Prostate gland (tissue), 2 donors: ENCODE data around the gene MAP2K7. TPM values are rescaled to one million over a fixed set of nuclear protein-coding genes. Genes with fewer than 3 reads are reported as not detected.

Experiments used
- DNase-seq: peaks from one replicate; pipeline ENCODE4 v3.0.0-alpha.2; 2019; ENCODE audit warnings: low spot score
- H3K27ac ChIP-seq, 2 donors: fragments of 200-600 bp; sonication (generic); 2 replicates each; pipeline ENCODE4 v1.5.1; 2017 to 2019
- H3K27me3 ChIP-seq: fragments of 200-600 bp; sonication (generic); replicated peaks from 2 replicates; pipeline ENCODE4 v1.5.1; 2019; ENCODE audit not compliant: insufficient read depth
- H3K36me3 ChIP-seq, 2 donors: fragments of 200-600 bp; sonication (generic); 1 replicate in 1 of 2; 2 replicates in 1 of 2; pipeline versions ENCODE4 v1.5.1 to v1.8.1; 2017 to 2019
- H3K4me1 ChIP-seq: fragments of 200-600 bp; sonication (generic); replicated peaks from 2 replicates; pipeline ENCODE4 v1.5.1; 2019
- H3K4me3 ChIP-seq, 2 donors: fragments of 200-600 bp; sonication (generic); 2 replicates each; pipeline ENCODE4 v1.5.1; 2017 to 2019
- H3K9me3 ChIP-seq: fragments of 200-600 bp; sonication (generic); 2 replicates; pipeline ENCODE4 v1.5.1; 2017
- POLR2A ChIP-seq: fragments of 450-650 bp; IDR thresholded peaks from one replicate; pipeline ENCODE4 v1.6.1; 2016; ENCODE audit warnings: antibody characterized with exemption, mild to moderate bottlenecking
- POLR2AphosphoS5 ChIP-seq: sonication (generic); formaldehyde crosslinking; IDR thresholded peaks from one replicate; pipeline ENCODE4 v1.6.1; 2017; ENCODE audit warnings: antibody characterized with exemption
- WGBS: methylation state at CpG from one replicate; pipeline ENCODE4 v1.1.5; 2018; 5-methylcytosine and 5-hydroxymethylcytosine counted together
- intact Hi-C: fragments of 100-400 bp; cut with DNase I; formaldehyde crosslinking; loops from one replicate; pipeline ENCODE4 v1.14.2; 2022
- total RNA-seq, 2 donors: library from RNA; depleted of rRNA; stranded (reverse); fragments of >200 nt; gene quantifications; one replicate each; pipeline ENCODE4 v1.1.0, GENCODE V29; 2016
- TF ChIP-seq, protein P1 (sequence below), 4 experiments: fragments of 200-600 bp in 2 of 4; fragments of 450-650 bp in 2 of 4; sonication (generic) in 2 of 4; IDR thresholded peaks; 1 replicate in 3 of 4; 2 replicates in 1 of 4; pipeline ENCODE4 v1.5.1; 2016 to 2019; ENCODE audit warnings: antibody characterized with exemption in 4 of 4, mild to moderate bottlenecking in 2 of 4, moderate library complexity in 2 of 4

The MAP2K7 gene
- total RNA-seq, 2 donors from 2014 or later, result 21.6 to 45.2 TPM

DNA sequence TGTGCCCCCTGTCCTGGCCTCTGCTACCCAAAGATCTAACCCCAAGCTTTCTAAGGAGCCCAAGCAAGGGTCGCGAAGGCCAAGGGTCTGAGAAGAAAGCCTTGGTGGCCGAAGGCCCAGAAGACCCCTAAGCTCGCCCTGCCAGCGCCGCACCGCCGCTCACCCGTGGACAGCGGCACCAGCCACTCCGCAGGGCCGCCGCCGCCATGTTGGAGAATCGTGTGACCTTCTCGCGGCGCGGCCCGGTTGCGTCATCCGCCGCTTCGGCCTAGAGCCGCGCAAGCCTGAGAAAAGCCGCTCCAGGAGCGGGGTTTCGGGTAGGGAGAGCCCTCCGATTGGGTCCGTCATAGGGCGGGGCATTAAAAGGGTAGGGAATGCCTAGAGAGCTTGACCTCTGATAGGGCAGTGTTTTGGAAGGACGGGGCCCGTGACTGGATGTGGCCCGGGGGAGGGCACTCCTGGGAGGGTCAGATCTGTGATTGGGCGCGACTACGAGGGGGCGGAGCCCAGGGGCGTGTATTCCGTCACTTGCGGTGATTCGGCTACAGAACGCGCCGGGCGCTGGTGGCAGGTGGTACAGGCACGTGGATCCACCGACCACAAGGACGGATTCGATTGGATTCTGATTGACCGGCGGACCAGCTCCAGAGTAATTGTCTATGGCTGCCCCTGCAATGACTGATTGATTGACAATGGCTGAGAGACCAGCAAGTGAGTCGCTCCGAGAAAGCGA, 39.9 kb downstream of the MAP2K7 start, which contains the start of gene TIMM44:
Gene TIMM44 (minus strand): TSS at position 223 of the 733 bp plus-strand sequence. CDS start 15 bp downstream, at position 208.
- peak; percentile 66 for TF ChIP-seq POLR2A
- TF ChIP-seq, protein P1, sequence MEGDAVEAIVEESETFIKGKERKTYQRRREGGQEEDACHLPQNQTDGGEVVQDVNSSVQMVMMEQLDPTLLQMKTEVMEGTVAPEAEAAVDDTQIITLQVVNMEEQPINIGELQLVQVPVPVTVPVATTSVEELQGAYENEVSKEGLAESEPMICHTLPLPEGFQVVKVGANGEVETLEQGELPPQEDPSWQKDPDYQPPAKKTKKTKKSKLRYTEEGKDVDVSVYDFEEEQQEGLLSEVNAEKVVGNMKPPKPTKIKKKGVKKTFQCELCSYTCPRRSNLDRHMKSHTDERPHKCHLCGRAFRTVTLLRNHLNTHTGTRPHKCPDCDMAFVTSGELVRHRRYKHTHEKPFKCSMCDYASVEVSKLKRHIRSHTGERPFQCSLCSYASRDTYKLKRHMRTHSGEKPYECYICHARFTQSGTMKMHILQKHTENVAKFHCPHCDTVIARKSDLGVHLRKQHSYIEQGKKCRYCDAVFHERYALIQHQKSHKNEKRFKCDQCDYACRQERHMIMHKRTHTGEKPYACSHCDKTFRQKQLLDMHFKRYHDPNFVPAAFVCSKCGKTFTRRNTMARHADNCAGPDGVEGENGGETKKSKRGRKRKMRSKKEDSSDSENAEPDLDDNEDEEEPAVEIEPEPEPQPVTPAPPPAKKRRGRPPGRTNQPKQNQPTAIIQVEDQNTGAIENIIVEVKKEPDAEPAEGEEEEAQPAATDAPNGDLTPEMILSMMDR (IDR thresholded peaks at IDR 0.05), result no peak
- peak; percentile 99 for TF ChIP-seq POLR2AphosphoS5

DNA sequence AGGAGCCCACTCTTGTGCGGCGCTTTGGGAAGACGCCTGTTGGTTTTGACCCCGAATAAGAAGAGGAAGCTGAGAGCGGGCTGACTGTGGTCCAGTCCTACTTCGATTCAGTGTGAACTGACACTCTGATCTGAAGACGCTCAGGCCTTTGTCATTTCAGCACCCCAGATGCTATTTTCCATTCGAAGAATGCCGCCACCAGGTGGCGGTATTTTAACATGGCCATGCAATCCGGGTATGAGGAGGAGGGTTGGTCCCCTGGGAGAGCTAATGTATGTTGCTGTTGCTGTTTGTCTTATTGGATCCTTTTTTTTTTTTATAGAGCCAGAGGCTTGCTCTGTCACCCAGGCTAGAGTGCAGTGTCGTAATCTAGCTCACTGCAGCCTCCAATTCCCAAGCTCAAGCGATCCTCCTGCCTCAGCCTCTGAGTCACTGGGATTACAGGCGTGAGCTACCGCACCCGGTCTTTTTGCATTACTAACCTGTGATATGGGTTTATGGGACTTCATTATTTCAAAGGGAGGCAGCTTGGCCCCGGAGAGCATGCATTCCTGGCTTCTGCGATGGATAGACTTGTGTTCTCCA, 40.6 kb downstream of the MAP2K7 start:
- Histone ChIP-seq H3K4me3 (peak overlapping the region; percentile 31 to 93), H3K36me3 (no peaks in the 10 kb centered on the region), H3K4me1 (no peaks in the 10 kb centered on the region), H3K27me3 (no peaks in the 10 kb centered on the region), H3K27ac (peak overlapping the region; percentile 95 to 97), H3K9me3 (no peaks in the 10 kb centered on the region)
- intact Hi-C loops, result loop anchor here (2.0 to 5.0 kb wide), 2 partner anchors 58 to 307 kb away; no protein-coding TSS in a partner anchor
- 30% methylated on average over 18 of the region's 18 CpGs for WGBS
- peak; percentile 90 for DNase-seq
- TF ChIP-seq POLR2A, result no peak
- TF ChIP-seq, protein P1 (IDR thresholded peaks at IDR 0.05), result peak; percentile 83 to 96 (median 86)

More for the DNA sequence above, 39.9 kb downstream of the MAP2K7 start, which contains the start of gene TIMM44:
- H3K4me1 ChIP-seq, result no peaks in the 10 kb centered on the region
- intact Hi-C loops, result loop anchor here (2.0 to 5.0 kb wide), 2 partner anchors 59 to 307 kb away; no protein-coding TSS in a partner anchor
- WGBS, result under 1% methylated on average over 50 of the region's 56 CpGs
- H3K9me3 ChIP-seq, result no peaks in the 10 kb centered on the region
- peak within 1 kb of the TSS; percentile 89 to 93 for H3K4me3 ChIP-seq
- peak within 1 kb of the TSS; percentile 95 to 97 for H3K27ac ChIP-seq
- peak; percentile 99 for DNase-seq
- H3K27me3 ChIP-seq, result no peaks in the 10 kb centered on the region
- no peaks in the 10 kb centered on the region for H3K36me3 ChIP-seq

DNA sequence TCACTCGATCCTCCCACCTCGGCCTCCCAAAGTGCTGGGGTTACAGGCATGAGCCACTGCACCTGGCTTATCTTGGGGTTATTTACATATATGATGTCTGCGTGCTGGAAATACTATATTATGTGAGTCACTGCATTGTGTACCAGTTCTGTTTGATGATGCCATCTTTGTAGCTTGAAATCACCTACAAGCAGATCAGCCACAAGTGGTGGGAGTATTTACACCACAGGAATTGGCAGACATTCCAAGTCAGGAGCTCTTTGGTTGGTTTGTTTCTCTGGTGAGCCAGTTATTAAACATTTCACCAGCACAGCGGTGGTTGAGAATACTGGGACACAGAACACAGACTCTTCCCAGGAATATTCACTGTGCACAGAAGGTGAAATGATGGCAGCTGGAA, 44.3 kb downstream of the MAP2K7 start:
- TF ChIP-seq, protein P1 (IDR thresholded peaks at IDR 0.05), result no peak
- TF ChIP-seq POLR2AphosphoS5 (no peak), POLR2A (no peak)
- 99% methylated on average over 4 of the region's 4 CpGs for WGBS
- Histone ChIP-seq H3K9me3 (no peaks in the 10 kb centered on the region), H3K4me1 (no peaks in the 10 kb centered on the region), H3K4me3 (no peak overlapping the region), H3K27ac (no peak overlapping the region), H3K36me3 (no peaks in the 10 kb centered on the region), H3K27me3 (no peaks in the 10 kb centered on the region)
- intact Hi-C loops, result no loop called here
- no peak for DNase-seq

DNA sequence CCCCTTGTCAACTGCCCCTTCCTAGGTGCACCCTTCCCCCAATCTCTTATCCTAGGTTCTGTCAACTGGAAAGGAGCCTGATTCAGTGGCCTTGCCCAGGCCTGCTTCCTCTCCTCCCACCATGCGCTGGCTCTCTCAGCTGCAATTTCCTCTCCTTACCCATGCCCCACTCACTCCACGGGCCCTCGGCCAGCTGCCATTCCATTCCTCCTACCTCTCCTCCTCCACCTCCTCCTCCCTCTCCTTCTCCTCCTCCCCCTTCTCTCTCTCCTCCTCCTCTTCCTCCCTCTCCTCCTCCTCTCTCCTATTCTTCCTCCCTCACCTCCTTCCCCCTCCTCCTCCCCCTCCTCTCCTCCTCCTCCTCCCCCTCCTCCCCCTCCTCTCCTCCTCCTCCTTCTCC, 49.4 kb downstream of the MAP2K7 start:
- no peak for TF ChIP-seq POLR2A
- TF ChIP-seq, protein P1 (IDR thresholded peaks at IDR 0.05), result no peak
- TF ChIP-seq POLR2AphosphoS5, result no peak
- no peaks in the 10 kb centered on the region for H3K9me3 ChIP-seq
- no peak overlapping the region for H3K27ac ChIP-seq
- no peaks in the 10 kb centered on the region for H3K36me3 ChIP-seq
- H3K4me1 ChIP-seq, result no peaks in the 10 kb centered on the region
- 18% methylated on average over 3 of the region's 3 CpGs for WGBS
- DNase-seq, result no peak
- intact Hi-C loops, result no loop called here
- no peak overlapping the region for H3K4me3 ChIP-seq
- H3K27me3 ChIP-seq, result no peaks in the 10 kb centered on the region
